CD1c-positive myeloid dendritic cell (primary cell): ENCODE results near the gene LRSAM1.
A peak's percentile ranks its signal among the peaks of the same experiment; 100 is the strongest.

Experiments used
- DNase-seq: peaks from one replicate; pipeline ENCODE4 v3.0.0-alpha.2; 2016; ENCODE audit errors: extremely low spot score

Gene LRSAM1

DNA sequence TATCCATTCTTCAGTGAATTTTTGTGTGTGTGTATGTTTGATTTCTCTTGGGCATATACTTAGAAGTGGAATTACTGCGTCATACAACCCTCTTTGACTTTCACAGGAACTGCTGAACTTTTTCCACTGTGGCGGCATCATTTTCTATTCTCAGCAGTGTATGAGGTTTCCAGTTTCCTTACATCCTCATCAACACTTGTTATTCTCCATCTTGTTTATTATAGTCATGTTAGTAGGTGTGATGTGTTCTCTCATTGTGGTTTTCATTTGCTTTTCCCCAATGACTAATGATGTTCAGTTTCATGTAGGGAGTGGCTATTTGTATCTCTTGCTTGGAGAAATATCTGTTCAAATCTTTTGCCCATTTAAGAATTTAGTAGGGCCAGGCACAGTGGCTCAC lies 24.6 kb upstream of the LRSAM1 start:
- DNase-seq, result no peak

DNA sequence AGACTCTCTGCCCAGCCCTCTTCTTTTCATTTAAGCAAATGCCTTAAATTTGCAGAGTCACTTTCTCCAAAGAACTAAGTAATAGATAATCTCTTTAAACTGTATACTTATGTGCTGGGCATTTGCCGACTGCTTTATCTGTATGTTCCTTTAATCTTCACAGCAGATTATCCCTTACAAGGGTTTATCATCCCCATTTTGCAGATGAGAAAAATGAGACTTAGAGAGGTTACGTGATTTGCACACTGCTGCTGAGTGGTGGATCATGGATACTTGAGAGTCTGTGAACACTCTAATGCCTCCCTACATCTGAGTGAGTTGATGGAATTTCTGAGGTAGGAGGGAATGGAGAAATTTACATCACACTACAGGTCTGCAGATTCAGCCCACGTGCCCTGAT lies 23.0 kb upstream of the LRSAM1 start:
- DNase-seq, result no peak

DNA sequence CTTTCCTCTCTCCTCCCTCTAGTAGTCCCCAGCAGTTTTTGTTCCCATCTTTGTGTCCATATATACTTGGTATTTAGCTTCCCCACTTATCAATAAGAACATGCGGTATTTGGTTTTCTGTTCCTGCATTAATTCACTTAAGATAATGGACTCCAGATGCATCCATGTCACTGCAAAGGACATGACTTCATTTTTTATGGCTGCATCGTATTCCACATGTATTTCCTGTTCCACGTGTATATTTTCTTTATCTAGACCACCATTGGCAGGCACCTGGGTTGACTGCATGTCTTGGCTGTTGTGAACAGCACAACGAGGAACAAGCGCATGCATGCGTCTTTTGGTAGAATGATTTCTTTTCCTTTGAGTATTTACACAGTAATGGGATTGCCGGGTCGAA lies 20.9 kb upstream of the LRSAM1 start:
- DNase-seq, result no peak

DNA sequence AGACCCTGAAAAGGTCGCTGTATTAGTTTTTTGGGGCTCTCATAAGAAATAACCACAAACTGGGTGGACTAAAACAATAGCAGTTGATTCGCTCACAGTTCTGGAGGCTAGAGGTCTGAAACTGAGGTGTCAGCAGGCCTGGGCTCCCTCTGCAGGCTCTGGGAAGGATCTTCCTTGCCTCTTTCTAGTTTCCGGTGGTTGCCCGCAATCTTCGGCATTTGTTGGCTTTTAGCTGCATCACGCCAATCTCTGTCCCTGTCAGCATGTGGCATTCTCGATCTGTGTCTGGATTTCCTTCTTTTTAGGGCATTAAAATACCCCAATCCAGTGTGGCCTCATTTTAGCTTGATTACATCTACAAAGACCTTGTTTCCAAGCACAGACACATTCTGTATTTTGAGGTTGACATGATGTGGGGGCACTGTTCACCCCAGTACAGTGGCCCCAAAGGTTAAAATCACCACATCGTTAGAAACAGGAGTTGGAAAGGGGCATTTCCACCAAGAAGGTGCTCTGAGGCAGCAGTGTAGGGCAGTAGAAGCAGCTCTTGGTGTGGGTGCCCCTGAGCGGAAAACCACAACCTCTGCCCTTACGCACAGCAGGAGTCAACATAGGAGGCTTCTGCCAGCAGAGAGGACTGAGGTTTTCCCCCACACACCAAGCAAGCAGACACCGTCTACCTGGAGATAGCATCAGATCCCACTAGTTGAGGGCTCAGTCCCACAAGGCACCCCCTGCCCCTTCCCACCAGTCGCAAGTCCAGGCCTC lies 13.6 kb upstream of the LRSAM1 start:
- DNase-seq, result no peak

DNA sequence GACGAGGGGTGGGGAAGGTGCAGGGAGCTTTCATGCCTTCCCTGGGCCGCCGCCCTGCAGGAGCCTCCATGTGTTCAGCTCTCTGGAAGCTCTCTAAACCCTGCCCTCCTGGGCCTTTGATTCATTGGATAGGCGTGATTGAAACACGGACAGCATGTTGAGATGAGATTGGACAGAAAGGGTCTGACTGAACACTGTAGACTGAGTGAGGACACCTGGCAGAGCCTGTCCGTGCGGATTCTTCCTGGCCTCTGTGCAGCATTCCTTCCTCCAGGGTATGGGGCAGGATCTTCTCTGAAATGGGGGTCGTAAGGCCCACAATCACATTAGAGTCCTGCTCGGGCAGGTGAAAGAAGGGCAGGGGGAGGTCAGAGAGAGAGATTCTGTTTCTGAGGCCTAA lies 12.9 kb upstream of the LRSAM1 start:
- no peak for DNase-seq

DNA sequence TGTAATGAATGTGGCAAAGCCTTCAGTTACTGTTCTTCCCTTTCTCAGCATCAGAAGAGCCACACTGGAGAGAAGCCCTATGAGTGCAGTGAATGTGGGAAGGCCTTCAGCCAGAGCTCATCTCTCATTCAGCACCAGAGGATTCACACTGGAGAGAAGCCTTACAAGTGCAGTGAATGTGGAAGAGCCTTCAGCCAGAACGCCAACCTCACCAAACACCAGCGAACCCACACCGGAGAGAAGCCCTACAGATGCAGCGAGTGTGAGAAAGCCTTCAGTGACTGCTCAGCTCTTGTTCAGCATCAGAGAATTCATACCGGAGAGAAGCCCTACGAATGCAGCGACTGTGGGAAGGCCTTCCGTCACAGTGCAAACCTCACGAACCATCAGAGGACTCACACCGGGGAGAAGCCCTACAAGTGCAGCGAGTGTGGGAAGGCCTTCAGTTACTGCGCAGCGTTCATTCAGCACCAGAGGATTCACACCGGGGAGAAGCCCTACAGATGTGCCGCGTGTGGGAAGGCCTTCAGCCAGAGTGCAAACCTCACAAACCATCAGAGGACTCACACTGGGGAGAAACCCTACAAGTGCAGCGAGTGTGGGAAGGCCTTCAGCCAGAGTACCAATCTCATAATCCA lies 6.9 kb upstream of the LRSAM1 start:
- DNase-seq, result no peak

DNA sequence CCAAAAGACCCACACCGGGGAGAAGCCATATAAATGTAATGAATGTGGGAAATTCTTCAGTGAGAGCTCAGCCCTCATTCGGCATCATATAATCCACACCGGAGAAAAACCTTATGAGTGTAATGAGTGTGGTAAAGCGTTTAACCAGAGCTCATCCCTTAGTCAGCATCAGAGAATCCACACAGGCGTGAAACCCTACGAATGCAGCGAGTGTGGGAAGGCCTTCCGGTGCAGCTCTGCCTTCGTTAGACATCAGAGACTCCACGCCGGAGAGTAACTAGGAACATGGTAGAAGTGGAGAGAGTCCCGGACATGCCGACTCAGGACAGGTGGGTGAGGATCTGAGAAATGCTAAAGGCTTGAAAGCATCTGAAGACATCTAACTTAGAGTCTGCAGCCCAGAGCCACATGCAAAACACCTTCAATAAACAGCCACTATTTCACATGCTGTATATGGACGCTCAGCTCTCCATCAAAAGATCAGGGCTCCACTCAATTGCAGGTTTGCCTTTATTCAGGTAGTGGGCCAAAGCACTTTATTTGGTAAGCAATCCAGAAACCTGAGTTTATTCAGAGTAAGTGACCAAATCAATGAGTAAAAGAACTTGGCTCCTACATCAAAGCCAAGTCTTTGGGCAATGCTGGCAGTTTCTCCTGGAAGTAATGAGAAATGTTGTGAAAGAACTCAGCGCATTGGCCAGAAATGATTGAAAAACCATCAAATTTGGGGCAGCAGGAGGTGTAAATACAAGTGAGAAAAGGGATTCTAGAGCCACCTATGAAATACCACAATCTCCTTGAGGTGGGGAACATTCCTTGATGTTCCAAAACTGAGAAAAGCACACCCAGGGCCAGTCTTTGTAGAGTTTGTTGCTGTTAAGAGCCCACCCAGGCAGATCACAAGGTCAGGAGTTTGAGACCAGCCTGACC lies 6.1 kb upstream of the LRSAM1 start:
- DNase-seq, result no peak

DNA sequence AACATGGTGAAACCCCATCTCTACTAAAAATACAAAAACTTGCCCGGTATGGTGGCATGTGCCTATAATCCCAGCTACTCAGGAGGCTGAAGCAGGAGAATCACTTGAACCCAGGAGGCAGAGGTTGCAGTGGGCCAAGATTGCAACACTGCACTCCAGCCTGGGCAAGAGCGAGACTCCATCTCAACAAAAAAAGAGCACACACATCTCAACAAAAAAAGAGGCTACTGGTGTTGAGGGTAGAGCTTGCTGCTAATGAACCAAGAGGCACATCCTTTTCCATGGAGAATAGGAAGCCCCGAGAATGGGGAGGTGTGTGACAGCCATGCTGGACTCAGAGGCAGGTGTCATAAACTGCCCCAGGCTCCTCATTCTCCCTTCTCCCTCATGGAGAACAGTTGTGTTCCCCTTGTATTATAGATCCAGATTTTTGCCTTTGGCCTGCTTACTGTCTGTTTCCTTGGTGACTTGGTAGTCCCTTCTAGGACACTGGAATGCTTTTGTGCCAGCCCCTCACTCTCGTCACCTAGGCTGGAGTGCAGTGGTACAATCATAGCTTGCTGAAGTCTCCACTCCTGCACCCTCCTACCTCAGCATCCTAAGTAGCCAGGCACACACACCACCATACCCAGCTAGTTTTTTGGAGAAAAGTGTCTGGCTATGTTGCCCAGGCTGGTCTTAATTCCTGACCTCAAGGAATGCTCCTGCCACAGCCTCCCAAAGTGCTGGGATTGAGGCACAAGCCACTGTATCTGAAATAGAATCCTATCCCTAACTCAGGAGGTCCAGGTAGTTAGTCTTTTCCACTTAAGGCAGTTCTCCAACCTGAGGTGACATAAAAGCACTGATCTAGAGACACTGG lies 5.2 kb upstream of the LRSAM1 start:
- DNase-seq, result no peak

DNA sequence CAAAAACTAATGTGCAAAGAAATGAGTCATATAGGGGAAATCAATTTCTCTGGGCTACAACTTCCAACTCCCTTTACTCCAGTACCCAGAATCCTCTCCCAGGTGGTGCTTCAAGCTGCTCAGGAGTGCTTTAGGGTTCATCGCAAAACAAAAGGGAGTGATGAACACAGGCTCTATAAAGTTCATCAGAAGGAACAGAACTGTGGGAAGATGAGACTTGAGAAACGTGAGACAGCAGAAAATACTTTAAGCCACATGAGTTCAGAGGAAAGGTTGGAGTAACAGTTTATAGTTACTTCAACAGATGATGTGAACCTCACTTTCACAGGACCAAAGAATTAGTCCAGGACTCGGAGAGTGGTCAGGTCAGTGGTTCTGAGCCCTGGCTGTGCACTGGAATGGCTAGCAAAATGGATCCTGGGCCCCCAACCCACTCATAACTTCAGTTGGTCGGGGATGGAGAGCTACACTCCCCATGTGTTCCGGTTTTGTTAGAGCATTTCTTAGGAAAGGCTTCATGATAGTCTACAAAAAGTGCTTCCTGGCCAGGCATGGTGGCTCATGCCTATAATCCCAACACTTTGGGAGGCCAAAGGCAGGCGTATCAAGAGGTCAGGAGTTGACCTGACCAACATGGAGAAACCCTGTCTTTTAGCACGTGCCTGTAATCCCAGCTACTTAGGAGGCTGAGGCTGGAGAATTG lies 4.4 kb upstream of the LRSAM1 start:
- DNase-seq, result no peak

DNA sequence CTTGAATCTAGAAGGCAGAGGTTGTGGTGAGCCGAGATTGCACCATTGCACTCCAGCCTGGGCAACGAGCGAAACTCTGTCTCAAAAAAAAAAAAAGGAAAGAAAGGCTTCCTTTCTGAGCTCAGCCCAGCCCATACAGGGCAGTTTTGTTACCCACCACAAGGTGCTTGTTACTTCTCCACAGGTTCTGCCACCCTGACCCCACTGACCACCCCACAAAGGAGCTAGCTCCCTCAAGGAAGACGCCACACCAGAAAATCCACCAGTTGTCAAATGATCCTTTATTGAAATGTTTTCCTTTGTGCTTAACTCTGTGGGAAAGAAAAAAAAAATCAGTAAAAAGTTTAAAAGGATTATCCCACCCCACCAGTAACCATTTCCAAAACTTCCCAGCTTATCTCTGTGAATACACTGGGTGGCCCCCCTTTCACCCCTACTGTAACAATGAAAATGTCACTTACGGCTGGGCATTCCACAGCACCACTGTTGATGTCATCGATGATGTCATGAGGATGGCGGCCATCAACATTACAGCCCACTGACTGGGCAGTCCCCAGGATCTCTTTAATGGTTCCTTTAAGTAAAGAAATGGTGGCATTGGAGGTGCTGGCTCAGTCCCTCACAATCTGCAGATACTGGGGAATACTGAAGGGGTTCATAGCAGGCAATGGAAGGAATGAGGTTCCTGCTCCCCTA lies 3.7 kb upstream of the LRSAM1 start:
- DNase-seq, result no peak

DNA sequence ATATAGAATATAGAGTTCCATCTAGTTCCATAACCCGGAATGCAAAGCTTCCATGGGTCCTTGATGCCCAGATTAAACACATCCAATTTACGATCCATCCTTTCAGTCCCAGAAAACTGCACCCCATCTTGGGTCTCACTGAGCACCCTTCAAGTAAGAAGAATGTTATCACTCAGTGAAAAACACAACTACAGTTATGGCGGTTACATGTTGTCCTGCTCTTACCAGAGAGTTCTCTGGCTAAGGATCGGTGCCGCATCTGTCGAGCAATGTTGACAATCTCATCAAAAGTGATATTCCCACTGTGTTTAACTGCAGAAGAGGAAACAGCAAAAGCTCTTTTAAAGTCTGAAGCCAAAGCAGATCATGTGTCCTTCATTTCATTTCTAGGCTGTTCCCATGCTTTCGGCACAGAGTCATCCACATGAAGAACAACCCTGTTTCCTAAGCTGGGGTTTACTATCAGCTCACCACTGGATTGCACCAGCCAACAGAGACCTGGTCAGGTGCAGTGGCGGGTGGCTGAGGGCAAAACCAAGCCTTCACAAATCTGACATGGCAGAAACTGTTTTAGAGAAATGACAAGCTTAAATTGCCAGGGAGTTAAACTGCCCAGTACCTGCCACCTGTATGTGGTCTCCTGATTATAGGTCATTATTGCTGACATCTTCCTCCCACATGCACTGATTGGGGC lies 3.1 kb upstream of the LRSAM1 start:
- DNase-seq, result no peak

DNA sequence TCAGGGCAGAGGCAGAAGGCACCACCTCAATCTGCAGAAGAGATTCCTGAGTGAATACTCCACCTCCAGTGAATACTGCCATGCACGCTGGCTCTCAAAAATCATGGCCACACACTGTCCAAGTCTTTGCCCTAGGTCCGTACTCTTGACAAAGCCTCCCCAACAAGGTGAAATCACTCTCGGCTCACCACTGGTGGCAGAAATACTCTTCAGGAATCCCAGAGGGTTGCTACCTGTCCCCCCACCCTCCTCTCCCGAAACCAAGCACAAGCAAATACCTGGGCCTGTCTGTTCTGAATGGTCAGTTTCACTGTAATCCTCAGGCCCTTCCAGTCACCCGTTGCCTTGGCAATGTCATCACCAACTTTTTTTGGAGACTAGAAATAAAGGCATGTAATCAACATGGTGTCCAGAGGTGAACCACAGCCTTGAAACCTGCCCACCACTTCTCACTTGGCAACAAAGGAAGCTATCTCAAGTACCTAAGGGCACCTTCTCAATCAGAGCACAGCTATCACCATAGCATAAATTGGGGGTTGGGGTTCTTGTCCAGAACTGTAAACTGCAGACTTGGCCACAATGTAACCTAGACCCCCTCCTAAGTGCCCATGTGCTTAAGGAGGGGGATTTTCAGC lies 1.9 kb upstream of the LRSAM1 start:
- no peak for DNase-seq

DNA sequence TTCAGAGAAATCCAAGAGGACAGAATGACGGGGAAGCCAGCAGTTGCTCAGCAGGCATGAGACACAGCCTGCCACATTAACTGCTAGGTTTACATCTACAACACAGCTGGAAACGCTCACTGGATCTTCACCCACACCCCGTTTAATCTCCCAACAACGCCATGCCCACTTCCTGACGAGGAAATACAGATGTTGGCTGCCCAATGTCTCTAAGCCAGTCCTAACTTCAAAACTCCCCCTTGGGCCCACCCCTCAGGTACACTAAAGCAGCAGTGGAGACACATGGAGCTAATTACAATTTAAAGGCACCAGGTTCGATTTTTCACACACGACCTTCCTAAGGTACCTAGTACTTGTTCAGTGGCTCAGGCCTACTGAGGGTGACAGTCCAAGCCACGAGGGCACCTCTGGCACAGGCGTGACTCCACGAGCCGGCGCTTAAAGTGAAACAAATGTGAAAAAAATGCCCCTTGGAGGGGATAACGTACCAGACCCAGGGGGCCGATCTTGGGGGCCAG lies 1.0 kb upstream of the LRSAM1 start:
- DNase-seq, result no peak

DNA sequence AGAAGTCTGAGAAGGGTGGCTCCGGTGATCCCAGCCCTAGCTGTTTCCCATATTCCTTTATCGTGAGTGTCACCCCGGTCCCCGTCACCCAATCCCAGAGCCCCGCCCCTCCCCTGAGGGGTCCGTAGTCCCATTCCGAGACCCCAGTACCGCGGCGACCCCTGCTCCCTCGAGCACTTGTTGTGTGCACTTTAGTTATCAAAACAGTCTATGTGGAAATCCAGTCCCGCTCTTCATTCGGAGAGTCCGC lies 223 bp downstream of the LRSAM1 start:
- no peak for DNase-seq

DNA sequence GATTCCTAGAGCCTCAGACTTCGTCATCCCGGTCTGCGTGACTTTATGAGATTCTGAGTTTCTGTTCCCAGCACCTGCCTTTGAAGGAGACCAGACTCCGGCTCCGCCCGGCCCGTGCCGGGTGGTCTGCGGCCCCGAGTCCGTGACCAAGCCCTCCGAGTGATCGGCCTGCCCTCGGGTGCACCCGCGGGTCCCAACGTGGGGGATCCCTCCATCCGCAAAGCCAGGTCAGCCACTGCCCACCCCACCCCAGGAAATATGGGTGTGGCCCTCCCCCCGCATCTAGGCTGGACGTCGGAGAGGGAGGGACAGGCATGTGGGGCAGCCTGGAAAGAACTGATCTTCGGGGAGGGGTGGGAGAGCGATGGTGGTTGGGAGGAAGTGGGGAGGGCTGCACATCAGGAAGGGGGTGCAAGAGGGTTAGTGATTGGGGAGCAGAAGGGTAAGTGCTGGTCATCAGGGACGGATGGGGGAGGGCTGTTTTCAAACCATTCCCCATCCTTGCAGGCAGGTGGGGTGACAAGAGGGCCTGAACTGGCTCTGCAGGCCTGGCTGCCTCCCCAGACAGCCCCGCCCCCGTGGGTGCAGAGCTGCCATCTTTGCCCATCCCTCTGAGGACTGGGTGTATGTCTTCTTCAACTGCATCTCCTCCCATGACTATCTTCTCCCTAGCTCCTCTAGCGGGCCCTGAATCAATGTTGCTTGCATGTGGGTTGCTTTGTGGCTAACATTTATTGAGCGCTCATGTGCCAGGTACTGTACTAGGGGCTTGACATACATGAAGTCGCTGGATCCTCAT lies 747 bp downstream of the LRSAM1 start:
- DNase-seq, result peak; percentile 53

DNA sequence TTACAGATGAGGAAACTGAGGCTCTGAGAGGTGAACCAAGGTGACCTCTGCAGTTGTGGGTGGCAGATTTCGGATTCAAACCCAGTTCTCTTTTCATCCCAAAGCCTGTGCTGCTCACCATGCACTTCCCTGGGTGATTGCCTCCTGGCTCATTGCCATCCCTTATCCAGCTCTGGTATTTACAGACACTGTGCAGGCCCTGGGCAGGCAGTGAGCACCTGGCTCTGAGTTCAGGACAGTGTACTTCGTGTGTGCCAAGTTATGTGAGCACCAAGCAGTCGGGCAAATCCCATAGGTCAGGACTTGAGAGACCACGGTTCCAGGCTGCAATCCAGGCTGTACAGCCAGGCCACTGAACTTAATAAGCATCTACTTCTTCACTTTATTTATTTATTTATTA lies 1.4 kb downstream of the LRSAM1 start:
- DNase-seq, result no peak

DNA sequence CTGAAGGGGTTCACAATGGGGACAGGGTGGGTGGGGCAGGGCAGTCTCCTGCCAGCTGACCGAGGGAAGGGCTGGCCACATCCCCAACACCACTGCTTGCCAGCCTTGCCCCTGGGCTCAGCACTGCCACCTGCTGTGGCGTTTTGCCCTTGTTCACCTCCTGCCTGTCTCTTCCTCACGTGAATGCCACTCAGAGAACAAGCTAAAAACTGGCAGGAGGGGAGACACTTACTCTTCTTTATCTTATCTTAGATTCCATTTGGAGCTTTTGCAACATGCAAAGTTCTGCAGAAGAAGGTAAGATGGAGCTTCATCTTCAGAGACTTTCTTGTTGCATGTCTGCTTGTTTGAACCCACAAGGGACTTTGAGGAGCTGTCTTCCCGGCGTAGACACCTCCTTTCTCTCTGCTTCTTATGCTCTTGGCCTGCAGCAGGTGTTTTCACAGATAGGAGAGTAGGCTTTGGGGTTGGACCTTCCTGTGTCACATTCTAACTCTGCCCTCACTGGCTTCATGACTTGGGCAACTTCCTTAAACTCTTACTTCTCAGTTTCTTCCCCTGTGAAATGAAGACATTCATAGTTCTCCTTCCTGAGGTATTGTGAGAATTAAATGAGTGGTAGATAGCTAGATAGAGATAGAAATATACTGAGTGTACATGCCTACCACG lies 4.1 kb downstream of the LRSAM1 start:
- peak; percentile 80 for DNase-seq
